ENCODE measurements around the gene ZNF75A.
"Not testable (repeated sequence)": the region's sequence is repeated elsewhere in the genome, so short reads cannot be mapped to it uniquely, and the experiment has no call there.

Gene ZNF75A

DNA sequence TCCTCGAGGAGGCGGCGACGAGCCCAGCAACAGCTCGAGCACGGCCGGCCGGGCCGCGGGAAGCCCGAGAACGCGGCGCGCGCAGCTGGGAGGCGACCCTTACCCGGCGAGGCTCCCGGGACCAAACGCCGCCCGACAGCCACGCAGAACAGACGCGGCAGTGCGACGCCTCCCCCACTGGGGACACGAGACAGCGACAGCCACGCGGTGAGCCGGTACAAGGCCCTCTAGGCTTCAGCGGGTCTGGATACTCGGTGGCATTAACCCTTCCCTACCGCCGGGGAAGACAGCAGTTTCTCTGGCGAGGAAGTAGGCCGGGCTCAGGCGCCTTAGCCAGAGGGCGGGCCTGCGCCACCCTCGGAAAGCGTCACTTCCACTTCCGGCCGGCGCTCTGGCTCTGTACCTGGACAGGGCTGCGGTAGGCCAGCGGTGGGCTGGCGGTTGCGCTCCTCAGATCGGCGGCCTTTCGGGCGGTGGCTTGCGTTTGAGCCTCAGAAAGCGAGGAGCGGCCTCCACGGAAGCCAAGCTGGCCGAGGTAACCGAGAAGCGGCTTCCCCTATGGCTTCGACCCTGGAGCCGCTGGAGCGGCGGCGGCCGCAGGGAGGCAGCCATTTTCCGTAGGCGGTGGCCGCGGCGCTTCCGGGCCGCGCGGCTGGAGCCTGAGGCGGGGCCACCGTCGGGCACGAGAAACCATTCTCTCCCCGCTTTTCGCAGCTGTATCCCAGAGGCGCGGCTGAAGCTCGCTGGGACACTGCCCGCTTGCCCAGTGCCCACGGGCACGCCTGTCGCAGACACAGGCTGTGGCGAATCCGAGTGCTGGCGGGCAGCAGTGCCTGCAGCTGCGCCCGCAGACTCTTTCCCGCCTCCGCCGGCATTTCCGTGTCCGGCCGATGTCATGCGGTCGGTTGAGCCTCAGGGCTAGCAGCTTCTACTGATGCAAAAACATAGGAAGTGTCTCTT is at the start of gene ZNF75A, which contains the start of gene TIGD7:
Gene ZNF75A, plus strand, starts transcription at position 389 of the 960 bp plus-strand sequence. CDS start 2,932 bp downstream, outside the sequence.
Gene TIGD7, minus strand, starts transcription at position 322 of the 960 bp plus-strand sequence. CDS start 4,816 bp downstream, outside the sequence.
- no peak for DNase-seq

GRCh38 chr16:3256146-3256865 is 49.0 kb upstream of the ZNF75A start, which contains the start of gene MEFV:
Gene MEFV (minus strand): TSS chr16:3256633. CDS start chr16:3256587, 46 bp downstream.
- DNase-seq = no peak

DNA sequence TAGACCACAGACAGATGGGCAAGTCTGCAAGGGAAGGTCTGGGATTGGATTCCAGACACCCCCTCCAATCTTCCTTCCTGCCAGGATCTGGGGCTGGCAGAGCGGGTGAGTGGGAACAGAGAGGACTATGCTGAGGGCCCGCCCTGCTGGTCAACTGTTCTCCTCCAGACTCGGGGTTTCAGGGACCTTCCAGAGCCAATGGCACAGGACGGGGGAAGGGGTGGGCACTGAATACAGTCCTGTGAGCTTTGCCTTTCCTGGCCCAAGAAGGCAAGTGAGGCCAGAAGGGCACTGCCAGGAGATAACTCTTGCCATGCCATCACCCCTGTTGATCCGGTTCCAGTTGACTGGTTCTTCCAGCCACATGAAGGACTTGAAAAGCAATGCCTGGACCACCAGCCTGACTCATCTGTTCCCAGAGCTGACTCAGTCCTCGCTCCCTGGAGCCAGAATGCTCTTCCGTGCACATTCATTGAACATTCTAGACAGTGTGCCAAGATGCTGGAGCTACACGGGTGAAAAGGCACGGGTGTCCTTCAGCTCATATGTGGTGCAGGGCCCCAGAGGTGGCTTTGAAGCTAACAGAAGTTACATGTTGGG is 48.3 kb upstream of the ZNF75A start:
- DNase-seq = no peak

- DNase-seq = no peak
Observed at GRCh38 chr16:3259836-3260235, 45.5 kb upstream of the ZNF75A start.

DNA sequence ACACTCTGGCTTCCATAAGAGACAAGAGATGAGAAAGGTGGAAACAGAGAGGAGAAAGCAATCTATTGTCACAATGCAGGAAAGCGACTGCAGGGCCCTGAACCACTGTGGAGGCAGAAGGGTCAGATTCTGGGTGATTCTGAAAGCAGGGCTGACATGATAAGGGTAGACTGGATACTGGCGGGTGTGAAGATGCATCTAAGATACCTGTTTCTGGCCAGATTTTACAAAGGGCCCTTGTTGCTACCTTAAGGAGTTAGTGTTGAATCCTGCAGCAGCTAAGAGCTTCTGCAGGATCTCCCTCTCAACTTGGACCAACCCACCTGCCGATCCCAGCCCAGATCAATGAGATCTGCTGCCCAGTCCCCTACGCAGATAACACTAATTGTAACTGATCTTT is 42.8 kb upstream of the ZNF75A start:
- no peak for DNase-seq

GRCh38 chr16:3264137-3265036 is 40.9 kb upstream of the ZNF75A start:
- peak; percentile 95 for DNase-seq

DNA sequence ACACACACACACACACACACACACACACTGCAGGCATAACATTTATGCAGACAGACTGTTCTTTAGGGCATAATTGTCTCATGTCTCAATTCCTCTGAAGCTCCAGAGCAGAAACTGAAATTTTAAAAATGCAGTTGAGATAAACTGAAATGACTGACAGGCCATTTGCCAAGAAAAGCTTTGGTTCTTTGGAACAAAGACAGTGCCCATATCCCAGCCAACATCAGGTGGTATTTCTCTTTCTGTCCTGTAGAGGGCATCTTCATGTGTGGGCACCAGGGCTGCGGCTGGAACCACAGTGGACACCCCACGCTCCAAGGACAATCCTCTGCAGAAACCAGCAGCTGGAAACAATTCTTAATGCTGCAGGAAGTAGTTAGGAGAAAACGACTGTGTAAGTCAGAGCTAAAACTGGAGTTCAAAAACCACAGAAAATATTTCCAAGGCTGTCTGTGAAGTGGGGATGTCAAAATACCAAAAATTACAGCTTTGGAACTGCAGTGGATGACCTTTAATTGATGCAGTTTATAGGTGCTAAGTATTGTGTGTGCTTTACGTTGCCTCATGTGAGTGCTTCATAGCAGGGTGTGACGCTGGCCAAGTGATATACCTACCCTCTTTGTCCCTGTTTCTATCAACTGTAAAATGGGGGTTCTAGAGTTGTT is 38.3 kb upstream of the ZNF75A start:
- DNase-seq = no peak

DNA sequence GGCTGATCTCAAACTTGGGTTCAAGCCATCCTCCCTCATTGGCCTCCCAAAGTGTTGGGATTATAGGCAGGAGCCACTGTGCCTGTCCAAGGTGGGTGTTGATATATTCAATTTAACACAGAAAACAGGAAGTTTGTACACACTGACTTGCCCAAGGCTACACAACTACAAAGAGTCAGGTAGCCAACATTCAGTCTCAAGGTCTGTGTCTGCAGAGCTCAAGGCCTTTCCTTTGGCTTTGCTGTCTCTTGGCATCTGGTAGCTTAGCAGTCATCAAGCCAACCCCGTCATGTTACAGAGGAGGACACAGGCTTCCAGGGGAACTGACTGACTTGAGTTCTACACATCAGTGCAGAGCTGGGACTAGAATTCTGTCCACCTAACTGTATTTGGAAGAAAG is 37.0 kb upstream of the ZNF75A start:
- DNase-seq = no peak

GRCh38 chr16:3270718-3271117 is 34.6 kb upstream of the ZNF75A start:
- DNase-seq = not testable (repeated sequence)

GRCh38 chr16:3271281-3271680 is 34.0 kb upstream of the ZNF75A start:
- DNase-seq = not testable (repeated sequence)

DNA sequence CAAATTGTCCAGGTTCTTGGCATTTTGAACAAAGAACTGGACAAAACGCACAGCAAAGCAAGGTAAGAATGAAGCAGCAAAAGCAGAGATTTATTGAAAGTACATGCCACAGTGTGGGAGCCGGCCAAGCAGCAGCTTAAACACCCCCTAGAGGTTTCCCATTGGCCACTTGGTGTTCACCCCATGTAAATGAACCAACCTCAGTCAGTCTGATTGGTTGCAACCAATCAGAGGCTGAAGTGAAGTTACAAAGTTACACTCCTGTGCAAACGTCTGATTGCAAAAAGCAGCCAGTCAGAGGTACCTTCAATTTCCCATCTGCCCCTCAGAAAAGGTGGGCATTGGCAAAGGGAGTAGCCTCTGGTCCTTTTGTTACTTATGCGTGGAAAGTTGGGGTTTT is 30.8 kb upstream of the ZNF75A start:
- DNase-seq = no peak

DNA sequence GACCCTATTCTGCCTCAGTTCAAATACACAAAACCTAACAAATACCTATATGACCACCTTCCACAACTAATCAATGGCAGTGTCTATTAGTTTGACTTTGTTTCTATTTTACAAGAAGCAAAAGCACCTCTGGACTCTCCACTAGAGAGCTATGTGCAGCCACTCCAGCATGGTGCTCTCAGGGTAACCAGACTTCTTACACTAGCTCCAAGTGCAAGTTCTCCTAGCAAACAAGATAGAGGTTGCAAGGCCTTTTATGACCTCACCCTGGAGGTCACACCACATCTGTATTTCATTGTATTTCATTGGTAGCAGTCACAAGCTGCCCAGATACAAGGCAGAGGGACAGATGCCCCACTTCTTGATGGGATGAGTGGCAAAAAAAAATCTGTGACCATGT is 30.4 kb upstream of the ZNF75A start:
- no peak for DNase-seq

GRCh38 chr16:3276679-3277078 is 28.6 kb upstream of the ZNF75A start:
- no peak for DNase-seq

GRCh38 chr16:3281222-3281820 is 24.0 kb upstream of the ZNF75A start:
- DNase-seq = no peak

GRCh38 chr16:3282103-3282729 is 23.1 kb upstream of the ZNF75A start:
- no peak for DNase-seq

DNA sequence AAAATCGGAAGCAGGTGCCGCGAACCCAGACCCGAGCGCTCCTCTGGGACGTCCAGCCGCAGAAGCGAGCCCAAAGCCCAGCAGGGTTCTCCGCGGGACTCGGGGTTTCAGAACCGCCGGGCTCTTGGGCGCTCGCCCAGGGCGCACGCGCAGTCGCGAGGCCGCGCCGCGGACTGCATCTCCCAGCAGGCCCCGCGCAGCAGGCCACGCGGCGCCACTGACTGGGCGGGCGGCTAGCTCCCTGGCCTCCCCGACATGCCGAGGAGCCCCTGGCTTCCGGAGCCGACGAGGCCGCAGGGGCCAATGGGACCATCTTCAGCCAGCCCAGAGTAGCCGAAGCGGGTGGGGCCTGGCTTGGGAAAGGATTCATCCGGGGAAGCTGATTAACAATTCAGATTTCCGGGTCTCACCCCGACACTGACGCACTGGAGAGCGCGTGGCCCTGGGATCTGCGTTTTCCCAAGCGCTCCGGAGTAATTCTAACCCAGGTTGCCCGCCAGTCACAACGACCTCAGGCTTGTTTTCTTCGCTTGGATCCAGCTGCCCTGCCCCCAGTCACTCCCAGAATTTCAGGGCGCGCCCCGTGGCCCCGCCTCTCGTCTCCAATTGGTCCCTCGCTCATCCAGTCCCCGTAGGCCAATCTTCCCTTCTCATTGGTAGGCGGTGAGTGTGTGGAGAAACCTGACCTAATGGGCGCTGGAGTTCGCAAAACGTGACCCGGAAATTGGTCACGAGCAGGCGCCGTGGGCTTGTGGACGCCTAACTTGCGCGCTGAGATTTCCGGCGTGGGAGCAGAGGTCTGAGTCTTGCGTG is 22.4 kb upstream of the ZNF75A start, which contains the start of gene ZNF263:
Gene ZNF263, plus strand, starts transcription at position 762 of the 813 bp plus-strand sequence. CDS start 328 bp downstream, outside the sequence.
- DNase-seq = peak; percentile 99

DNA sequence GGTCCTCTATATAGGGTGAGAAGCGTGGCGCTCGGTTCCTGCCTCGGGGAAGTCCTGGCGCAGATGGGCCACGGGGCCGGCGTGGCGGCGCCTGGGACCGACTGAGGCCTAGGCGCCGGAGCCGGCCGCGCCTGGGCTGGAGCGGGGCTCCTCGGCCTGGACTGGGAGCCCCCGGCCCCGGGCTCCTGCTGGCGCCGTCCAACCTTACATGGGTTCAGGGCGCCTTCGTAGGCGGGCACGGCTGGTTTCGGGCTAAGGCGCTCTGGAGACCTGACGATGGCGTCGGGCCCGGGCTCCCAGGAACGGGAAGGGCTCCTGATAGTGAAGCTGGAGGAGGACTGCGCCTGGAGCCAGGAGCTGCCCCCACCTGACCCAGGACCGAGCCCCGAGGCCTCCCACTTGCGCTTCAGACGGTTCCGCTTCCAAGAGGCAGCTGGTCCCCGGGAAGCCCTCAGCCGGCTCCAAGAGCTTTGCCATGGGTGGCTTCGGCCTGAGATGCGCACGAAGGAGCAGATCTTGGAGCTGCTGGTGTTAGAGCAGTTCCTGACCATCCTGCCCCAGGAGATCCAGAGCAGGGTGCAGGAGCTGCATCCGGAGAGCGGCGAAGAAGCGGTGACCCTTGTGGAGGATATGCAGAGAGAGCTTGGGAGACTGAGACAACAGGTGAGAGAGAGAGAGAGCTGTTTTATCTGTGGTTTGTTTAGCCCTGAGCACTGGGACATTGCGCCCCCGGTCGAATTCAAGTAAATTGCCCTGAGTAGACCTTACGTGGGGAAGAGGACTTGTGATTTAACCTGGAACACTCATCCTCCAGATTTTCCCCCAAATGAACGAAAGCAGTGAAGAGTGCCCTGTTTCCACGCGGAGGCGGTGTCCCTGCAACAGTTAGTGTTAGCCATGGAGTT is 21.5 kb upstream of the ZNF75A start:
- DNase-seq = no peak

DNA sequence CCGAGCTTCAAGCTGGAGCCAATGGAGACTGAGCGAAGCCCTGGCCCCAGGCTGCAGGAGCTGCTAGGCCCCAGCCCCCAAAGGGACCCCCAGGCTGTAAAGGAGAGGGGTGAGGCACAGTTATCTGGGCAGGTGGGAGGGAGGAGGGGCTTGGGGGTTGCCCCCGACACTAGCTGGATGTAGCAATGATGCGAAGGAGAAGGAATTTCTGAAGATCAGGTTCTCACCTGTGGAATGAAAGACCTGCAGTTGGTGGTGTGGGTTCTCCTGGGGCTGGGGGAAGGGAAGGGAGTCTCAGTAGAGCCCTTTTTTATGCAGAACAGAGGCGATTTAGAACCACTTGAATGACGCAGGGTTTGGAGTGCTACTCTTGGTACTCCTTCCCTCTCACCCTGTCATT is 20.2 kb upstream of the ZNF75A start:
- no peak for DNase-seq

Measured in NCI-H187 treated with DMSO at 0.1 percent for 48 hours (cell line).